IMR-90 (cell line): ENCODE results near the gene HENMT1.

Source experiments
- BHLHE40 ChIP-seq: fragments of 150-350 bp; IDR thresholded peaks from 2 replicates; pipeline ENCODE4 v1.6.1; 2016; ENCODE audit warnings: mild to moderate bottlenecking, low read depth, low read length
- CHD1 ChIP-seq: IDR thresholded peaks from 2 replicates; pipeline ENCODE4 v1.6.1; 2012; ENCODE audit warnings: low read depth, low read length, improper control_type of control experiment
- CTCF ChIP-seq: conservative IDR thresholded peaks from 2 replicates; pipeline ENCODE4 v1.5.1; 2012; ENCODE audit warnings: mild to moderate bottlenecking, low read depth, low read length, improper control_type of control experiment
- ELK1 ChIP-seq: fragments of 150-350 bp; IDR thresholded peaks from 2 replicates; pipeline ENCODE4 v1.6.1; 2016; ENCODE audit warnings: low read depth, mild to moderate bottlenecking, low read length, moderate library complexity, borderline replicate concordance
- MAFK ChIP-seq: IDR thresholded peaks from 2 replicates; pipeline ENCODE4 v1.6.1; 2012; ENCODE audit warnings: low read depth, low read length, improper control_type of control experiment
- MAZ ChIP-seq: IDR thresholded peaks from 2 replicates; pipeline ENCODE4 v1.6.1; 2012; ENCODE audit warnings: low read depth, mild to moderate bottlenecking, low read length, improper control_type of control experiment, moderate library complexity, borderline replicate concordance
- MXI1 ChIP-seq: IDR thresholded peaks from 2 replicates; pipeline ENCODE4 v1.6.1; 2012; ENCODE audit warnings: low read depth, mild to moderate bottlenecking, low read length, moderate library complexity, borderline replicate concordance
- POLR2A ChIP-seq: IDR thresholded peaks from 2 replicates; pipeline ENCODE4 v1.6.1; 2012; ENCODE audit warnings: mild to moderate bottlenecking, low read depth, low read length
- RAD21 ChIP-seq: IDR thresholded peaks from 2 replicates; pipeline ENCODE4 v1.6.1; 2012; ENCODE audit warnings: low read length, improper control_type of control experiment
- RFX5 ChIP-seq: IDR thresholded peaks from 2 replicates; pipeline ENCODE4 v1.8.0; 2012; ENCODE audit warnings: low read depth, mild to moderate bottlenecking, low read length, moderate library complexity
- USF2 ChIP-seq: fragments of 150-350 bp; IDR thresholded peaks from 2 replicates; pipeline ENCODE4 v1.6.1; 2017; ENCODE audit warnings: mild to moderate bottlenecking, antibody characterized with exemption, low read length, low read depth

- TF ChIP-seq POLR2A: no peak
- no peak for TF ChIP-seq CTCF
- no peak for TF ChIP-seq ELK1
- TF ChIP-seq MAZ: no peak
- TF ChIP-seq BHLHE40: no peak
- no peak for TF ChIP-seq RFX5
- no peak for TF ChIP-seq USF2
- TF ChIP-seq MXI1: no peak
- no peak for TF ChIP-seq RAD21
- TF ChIP-seq CHD1: no peak
- TF ChIP-seq MAFK: no peak
Measured at GRCh38 chr1:108671143-108671542, 10.2 kb upstream of the HENMT1 start.
